Body of pancreas (tissue), 4 donors: ENCODE measurements around the gene NPIPB4. TPM values are rescaled to one million over a fixed set of nuclear protein-coding genes. Genes with fewer than 3 reads are reported as not detected.
"Not testable (repeated sequence)": the region's sequence is repeated elsewhere in the genome, so short reads cannot be mapped to it uniquely, and the experiment has no call there.

Experiments used
- ATAC-seq: fragments of 150-250 bp; one replicate; pipeline ENCODE4 v1.9.1; 2016
- DNase-seq, 4 donors: peaks; one replicate each; pipeline ENCODE4 v3.0.0-alpha.2; 2019
- H3K27ac ChIP-seq, 4 donors: fragments of 200-600 bp; sonication (generic); 1 replicate in 3 of 4; 2 replicates in 1 of 4; pipeline versions ENCODE4 v1.5.1 to v1.6.1; 2016 to 2019; ENCODE audit warnings: mild to moderate bottlenecking in 1 of 4, mixed read lengths in 1 of 4, moderate library complexity in 1 of 4
- H3K27me3 ChIP-seq, 2 donors: fragments of 200-600 bp; sonication (generic); one replicate each; pipeline ENCODE4 v1.6.0; 2016; ENCODE audit warnings: mild to moderate bottlenecking in 1 of 2
- H3K36me3 ChIP-seq, 2 donors: fragments of 200-600 bp; sonication (generic); replicated peaks in 1 of 2; 2 replicates each; pipeline ENCODE4 v1.5.1; 2016; ENCODE audit warnings: low read depth in 2 of 2; ENCODE audit not compliant: insufficient read depth in 1 of 2
- H3K4me1 ChIP-seq: fragments of 200-600 bp; sonication (generic); one replicate; pipeline ENCODE4 v1.6.0; 2016
- H3K4me3 ChIP-seq, 2 donors: fragments of 200-600 bp; sonication (generic); 1 replicate in 1 of 2; 2 replicates in 1 of 2; pipeline ENCODE4 v1.5.1; 2016 to 2019
- H3K9me3 ChIP-seq, 3 donors: fragments of 200-600 bp; sonication (generic); 1 replicate in 2 of 3; 2 replicates in 1 of 3; pipeline ENCODE4 v1.5.1; 2016
- CTCF ChIP-seq, 7 experiments: fragments of 450-650 bp in 4 of 7; fragments of 200-600 bp in 3 of 7; sonication (generic) in 3 of 7; IDR thresholded peaks; one replicate each; pipeline ENCODE4 v1.5.1; 2016 to 2019; ENCODE audit warnings: antibody characterized with exemption in 7 of 7
- POLR2A ChIP-seq, 3 donors: fragments of 450-650 bp; IDR thresholded peaks; one replicate each; pipeline ENCODE4 v1.6.1; 2016; ENCODE audit warnings: antibody characterized with exemption in 3 of 3, mild to moderate bottlenecking in 2 of 3
- WGBS, 2 donors: methylation state at CpG; one replicate each; pipeline ENCODE4 v1.1.5; 2017; 5-methylcytosine and 5-hydroxymethylcytosine counted together
- intact Hi-C: fragments of 100-400 bp; cut with DNase I; formaldehyde crosslinking; loops from one replicate; pipeline ENCODE4 v1.15.1; 2023
- total RNA-seq, 2 donors: library from RNA; depleted of rRNA; stranded (reverse); fragments of >200 nt; gene quantifications; one replicate each; pipeline ENCODE4 v1.1.0, GENCODE V29; 2016

NPIPB4 gene
- total RNA-seq, 2 donors from 2014 or later, result 22.1 to 25.7 TPM

- H3K36me3 ChIP-seq, H3K9me3 ChIP-seq, H3K27me3 ChIP-seq, intact Hi-C loops, H3K4me1 ChIP-seq: not testable (repeated sequence)
- Histone ChIP-seq H3K27ac (peak overlapping the region in 3 of 4 donors; percentile 40 to 66 (median 56)), H3K4me3 (peak overlapping the region in 1 of 2 donors; percentile 8)
- DNase-seq (peak; percentile 42 to 60 (median 56)), ATAC-seq (peak; percentile 93)
- WGBS, 2 donors, result 5 to 21% methylated on average over 12 to 55 of the region's 55 CpGs
- TF ChIP-seq POLR2A (IDR thresholded peaks at IDR 0.05), result peak in 2 of 3 donors; percentile 49 to 55
Measured at GRCh38 chr16:21820028-21820907, 37.3 kb downstream of the NPIPB4 start.

- H3K9me3 ChIP-seq, intact Hi-C loops, DNase-seq, H3K4me3 ChIP-seq, ATAC-seq, H3K4me1 ChIP-seq, H3K36me3 ChIP-seq, H3K27me3 ChIP-seq: not testable (repeated sequence)
- WGBS, 2 donors, result 48 to 68% methylated on average over 9 to 10 of the region's 10 CpGs
- peak overlapping the region in 1 of 4 donors; percentile 56 for H3K27ac ChIP-seq
Measured at GRCh38 chr16:21819617-21820016, 37.9 kb downstream of the NPIPB4 start.

GRCh38 chr16:21817012-21817411, 40.5 kb downstream of the NPIPB4 start:
- H3K27ac ChIP-seq, H3K4me3 ChIP-seq, intact Hi-C loops, H3K4me1 ChIP-seq, H3K36me3 ChIP-seq, ATAC-seq, H3K9me3 ChIP-seq, DNase-seq, H3K27me3 ChIP-seq: not testable (repeated sequence)

- ATAC-seq, intact Hi-C loops, H3K27ac ChIP-seq, DNase-seq, H3K9me3 ChIP-seq, H3K4me3 ChIP-seq, H3K4me1 ChIP-seq, H3K36me3 ChIP-seq, H3K27me3 ChIP-seq: not testable (repeated sequence)
- WGBS, 2 donors, result 77 to 90% methylated on average over 9 to 11 of the region's 11 CpGs
Measured at GRCh38 chr16:21815694-21816093, 41.9 kb downstream of the NPIPB4 start.

- H3K36me3 ChIP-seq, intact Hi-C loops, ATAC-seq, H3K9me3 ChIP-seq, DNase-seq, H3K4me1 ChIP-seq, H3K27ac ChIP-seq, H3K4me3 ChIP-seq, H3K27me3 ChIP-seq: not testable (repeated sequence)
- WGBS, 2 donors, result 60 to 73% methylated on average over 2 of the region's 2 CpGs
Measured at GRCh38 chr16:21802375-21802663, 55.2 kb downstream of the NPIPB4 start.

GRCh38 chr16:21801538-21802374, 55.8 kb downstream of the NPIPB4 start:
- WGBS, 2 donors, result 55 to 60% methylated on average over 11 of the region's 13 CpGs
- H3K4me3 ChIP-seq, H3K27ac ChIP-seq, H3K36me3 ChIP-seq, H3K9me3 ChIP-seq, H3K27me3 ChIP-seq, intact Hi-C loops, H3K4me1 ChIP-seq: not testable (repeated sequence)
- TF ChIP-seq CTCF (IDR thresholded peaks at IDR 0.05), result peak; percentile 5 to 55 (median 38)
- ATAC-seq, result peak; percentile 68
- DNase-seq, result peak; percentile 20 to 38 (median 30)

- H3K27me3 ChIP-seq, H3K4me3 ChIP-seq, H3K9me3 ChIP-seq, H3K36me3 ChIP-seq, ATAC-seq, DNase-seq, H3K27ac ChIP-seq, H3K4me1 ChIP-seq, intact Hi-C loops: not testable (repeated sequence)
- WGBS, 2 donors, result no CpG with 5 or more reads among the region's 3 CpGs
Measured at GRCh38 chr16:21798601-21799000, 59.0 kb downstream of the NPIPB4 start.

- peak in 1 of 4 donors; percentile 19 for DNase-seq
- H3K4me3 ChIP-seq, H3K9me3 ChIP-seq, H3K4me1 ChIP-seq, H3K27me3 ChIP-seq, H3K27ac ChIP-seq, H3K36me3 ChIP-seq, ATAC-seq, intact Hi-C loops: not testable (repeated sequence)
- WGBS, 2 donors, result no CpG with 5 or more reads among the region's 3 CpGs
Measured at GRCh38 chr16:21793310-21793709, 64.2 kb downstream of the NPIPB4 start.

GRCh38 chr16:21790506-21790905, 67.0 kb downstream of the NPIPB4 start:
- DNase-seq, H3K36me3 ChIP-seq, H3K4me1 ChIP-seq, ATAC-seq, intact Hi-C loops, H3K27ac ChIP-seq, H3K4me3 ChIP-seq, H3K9me3 ChIP-seq, H3K27me3 ChIP-seq: not testable (repeated sequence)
- WGBS, 2 donors, result no CpG with 5 or more reads among the region's 1 CpG
